ELF-1 (cell line): ENCODE measurements around the gene RAPSN.

ENCODE experiments used
- DNase-seq: peaks from one replicate; pipeline ENCODE4 v3.0.0-alpha.2; 2016; ENCODE audit warnings: low read depth, low spot score

The RAPSN gene

GRCh38 chr11:47390422-47390760 is 58.5 kb downstream of the RAPSN start:
- no peak for DNase-seq

DNA sequence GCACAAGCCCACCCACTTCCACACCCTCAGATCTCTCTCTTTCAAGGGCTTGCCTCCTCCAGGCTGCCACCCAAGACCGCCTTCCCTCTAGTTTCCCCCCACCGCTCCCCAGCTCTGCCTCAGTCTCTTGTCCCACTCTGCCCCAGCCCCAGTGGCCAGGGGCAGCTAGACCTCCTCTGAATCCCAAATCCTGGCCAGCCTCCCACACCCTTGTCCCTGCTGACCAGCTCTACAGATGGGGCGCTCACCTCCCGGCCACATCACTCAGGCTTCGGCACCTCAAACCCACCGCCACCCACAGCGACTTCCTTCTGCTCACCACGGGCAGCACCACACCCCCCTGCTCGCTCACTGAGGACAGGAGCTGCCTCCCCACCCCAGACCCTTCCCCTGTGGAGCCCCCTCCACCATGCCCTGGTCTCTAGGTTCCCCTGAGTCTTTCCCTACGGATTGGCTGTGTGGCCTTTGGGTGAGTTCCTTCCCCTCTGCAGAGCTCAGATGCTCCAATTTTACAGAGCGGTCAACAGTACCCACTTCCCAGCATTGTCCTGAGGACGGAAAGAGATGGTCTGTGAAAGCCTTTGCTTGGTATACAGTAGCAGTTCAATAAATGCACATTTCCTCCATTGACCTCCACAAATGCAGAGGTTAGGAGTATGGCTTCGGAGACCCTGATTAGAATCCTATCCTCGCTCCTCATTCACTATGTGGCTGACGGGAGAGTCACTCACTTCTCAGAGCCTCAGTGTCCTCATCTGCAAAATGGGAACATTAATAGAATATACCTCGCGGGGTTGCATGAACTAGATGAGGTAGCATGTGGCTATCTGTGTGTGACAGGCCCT is 59.1 kb downstream of the RAPSN start:
- no peak for DNase-seq

GRCh38 chr11:47388697-47389576 is 60.0 kb downstream of the RAPSN start:
- no peak for DNase-seq

DNA sequence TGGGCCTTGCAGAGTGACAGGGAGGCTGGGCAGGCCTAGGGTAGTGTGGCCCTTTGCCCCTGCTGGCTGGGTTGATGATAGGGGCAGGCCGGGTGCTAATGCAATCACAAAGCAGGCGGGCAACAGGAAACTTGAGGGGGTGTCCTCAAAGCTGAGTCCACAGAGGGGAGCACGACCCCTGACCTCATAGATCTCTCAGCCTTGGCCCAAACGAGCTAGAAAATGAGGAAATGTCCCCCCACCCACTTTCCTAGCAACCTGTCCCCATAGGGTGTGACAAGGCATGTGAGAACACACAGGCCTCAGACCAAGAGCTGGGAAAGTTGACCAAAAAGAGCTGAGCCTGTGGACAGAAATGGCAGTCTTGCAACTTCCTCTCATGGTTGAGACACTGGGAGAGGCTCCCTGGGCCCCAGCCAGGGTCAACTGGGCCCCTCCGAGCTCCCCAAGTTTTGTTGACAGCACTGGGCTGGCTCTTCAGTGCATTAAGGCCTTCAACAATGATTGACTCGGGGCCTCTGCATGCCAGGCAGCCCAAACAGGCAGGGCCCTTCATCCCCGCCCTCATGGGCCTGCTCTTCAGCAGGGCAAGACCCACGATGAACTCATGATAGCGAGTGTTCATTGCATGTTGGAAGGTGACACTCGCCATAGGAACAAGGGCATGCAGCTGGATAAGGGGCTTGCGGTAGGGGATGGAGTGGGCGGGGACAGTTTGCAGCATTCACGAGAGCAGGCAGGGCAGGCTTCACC is 60.8 kb downstream of the RAPSN start:
- DNase-seq: no peak
